ENCODE results near the gene DCLRE1A.
"Not testable (repeated sequence)": the region's sequence is repeated elsewhere in the genome, so short reads cannot be mapped to it uniquely, and the experiment has no call there.

The DCLRE1A gene

DNA sequence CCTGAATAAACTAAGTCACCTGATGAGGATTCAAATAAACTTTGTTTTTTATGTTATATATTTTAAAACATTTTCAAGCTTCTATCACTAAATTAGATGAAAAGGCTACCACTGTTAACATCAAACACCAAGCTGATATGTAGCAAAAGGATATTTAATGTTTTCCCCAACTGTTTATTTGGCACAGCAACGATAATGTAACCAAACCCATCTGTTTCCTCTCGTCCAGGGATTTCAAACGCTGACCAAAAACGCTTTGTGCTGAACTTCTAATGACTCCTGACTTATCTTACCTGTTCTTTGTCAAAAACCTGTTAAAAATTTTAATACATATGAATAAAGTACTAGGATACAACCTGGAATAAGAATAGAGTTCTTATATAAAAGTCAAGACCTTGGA, 30.5 kb downstream of the DCLRE1A start:
- H3K4me1 ChIP-seq, result no peaks in the 10 kb centered on the region
- H3K79me2 ChIP-seq, result no peaks in the 10 kb centered on the region
- no peak overlapping the region for H3K27ac ChIP-seq
- H3K9me3 ChIP-seq (ENCODE audit: control insufficient read depth, low read length), result no peaks in the 10 kb centered on the region
- TF ChIP-seq, protein P1, sequence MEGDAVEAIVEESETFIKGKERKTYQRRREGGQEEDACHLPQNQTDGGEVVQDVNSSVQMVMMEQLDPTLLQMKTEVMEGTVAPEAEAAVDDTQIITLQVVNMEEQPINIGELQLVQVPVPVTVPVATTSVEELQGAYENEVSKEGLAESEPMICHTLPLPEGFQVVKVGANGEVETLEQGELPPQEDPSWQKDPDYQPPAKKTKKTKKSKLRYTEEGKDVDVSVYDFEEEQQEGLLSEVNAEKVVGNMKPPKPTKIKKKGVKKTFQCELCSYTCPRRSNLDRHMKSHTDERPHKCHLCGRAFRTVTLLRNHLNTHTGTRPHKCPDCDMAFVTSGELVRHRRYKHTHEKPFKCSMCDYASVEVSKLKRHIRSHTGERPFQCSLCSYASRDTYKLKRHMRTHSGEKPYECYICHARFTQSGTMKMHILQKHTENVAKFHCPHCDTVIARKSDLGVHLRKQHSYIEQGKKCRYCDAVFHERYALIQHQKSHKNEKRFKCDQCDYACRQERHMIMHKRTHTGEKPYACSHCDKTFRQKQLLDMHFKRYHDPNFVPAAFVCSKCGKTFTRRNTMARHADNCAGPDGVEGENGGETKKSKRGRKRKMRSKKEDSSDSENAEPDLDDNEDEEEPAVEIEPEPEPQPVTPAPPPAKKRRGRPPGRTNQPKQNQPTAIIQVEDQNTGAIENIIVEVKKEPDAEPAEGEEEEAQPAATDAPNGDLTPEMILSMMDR (IDR thresholded peaks at IDR 0.05), result no peak
- no peak overlapping the region for H3K4me2 ChIP-seq (ENCODE audit: low read length)
- no peak overlapping the region for H3K9ac ChIP-seq
- no peak overlapping the region for H3K4me3 ChIP-seq (ENCODE audit: low read depth, low read length)
- H3K36me3 ChIP-seq (ENCODE audit: control insufficient read depth, insufficient read depth, low read length), result no peaks in the 10 kb centered on the region
- no peaks in the 10 kb centered on the region for H3K27me3 ChIP-seq (ENCODE audit: control insufficient read depth, insufficient read depth, low read length)
- H2AFZ ChIP-seq, result no peak overlapping the region

DNA sequence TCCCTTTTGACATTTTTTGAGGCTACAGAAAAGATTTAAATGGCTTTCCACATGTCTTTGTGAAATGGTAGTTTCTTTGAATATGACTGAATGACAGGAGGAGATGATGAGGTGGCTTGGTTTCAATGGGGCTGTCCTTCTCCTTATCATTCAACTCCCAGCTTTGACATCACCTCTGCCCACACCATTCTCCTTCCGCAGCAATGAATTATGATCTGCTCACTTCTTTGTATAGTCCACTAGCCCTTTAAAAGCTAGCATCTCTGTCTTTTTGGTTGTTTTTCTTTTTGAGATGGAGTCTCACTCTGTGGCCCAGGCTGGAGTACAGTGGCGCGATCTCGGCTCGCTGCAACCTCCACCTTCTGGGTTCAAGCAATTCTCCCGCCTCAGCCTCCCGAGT, 31.7 kb downstream of the DCLRE1A start:
- H3K9me3 ChIP-seq (ENCODE audit: control insufficient read depth, low read length), result no peaks in the 10 kb centered on the region

DNA sequence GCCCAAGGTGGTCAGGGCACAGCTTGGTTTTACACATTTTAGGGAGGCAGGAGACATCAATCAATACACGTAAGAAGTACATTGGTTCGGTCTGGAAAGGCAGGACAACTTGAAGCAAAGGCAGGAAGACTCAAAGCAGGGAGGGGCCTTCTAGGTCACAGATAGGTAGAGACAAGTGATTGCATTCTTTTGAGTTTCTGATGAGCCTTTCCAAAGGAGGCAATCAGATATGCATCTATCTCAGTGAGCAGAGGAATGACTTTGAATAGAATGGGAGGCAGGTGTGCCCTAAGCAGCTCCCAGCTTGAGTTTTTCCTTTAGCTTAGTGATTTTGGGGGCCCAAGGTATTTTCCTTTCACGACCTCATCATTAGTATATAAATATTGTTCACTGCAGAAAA, 32.6 kb downstream of the DCLRE1A start:
- not testable (repeated sequence) for H3K27me3 ChIP-seq (ENCODE audit: control insufficient read depth, insufficient read depth, low read length); H2AFZ ChIP-seq; H3K79me2 ChIP-seq; H3K4me2 ChIP-seq (ENCODE audit: low read length); H3K4me1 ChIP-seq; H3K4me3 ChIP-seq (ENCODE audit: low read depth, low read length); H3K27ac ChIP-seq; H3K9me3 ChIP-seq (ENCODE audit: control insufficient read depth, low read length); H3K36me3 ChIP-seq (ENCODE audit: control insufficient read depth, insufficient read depth, low read length); H3K9ac ChIP-seq

More for the DNA sequence above, 31.7 kb downstream of the DCLRE1A start:
- no peaks in the 10 kb centered on the region for H3K4me1 ChIP-seq
- no peak overlapping the region for H3K27ac ChIP-seq
- H3K27me3 ChIP-seq (ENCODE audit: control insufficient read depth, insufficient read depth, low read length), result no peaks in the 10 kb centered on the region
- no peaks in the 10 kb centered on the region for H3K36me3 ChIP-seq (ENCODE audit: control insufficient read depth, insufficient read depth, low read length)
- H3K9ac ChIP-seq, result no peak overlapping the region
- H2AFZ ChIP-seq, result no peak overlapping the region
- no peak overlapping the region for H3K4me3 ChIP-seq (ENCODE audit: low read depth, low read length)
- TF ChIP-seq, protein P1 (IDR thresholded peaks at IDR 0.05), result no peak
- no peaks in the 10 kb centered on the region for H3K79me2 ChIP-seq
- H3K4me2 ChIP-seq (ENCODE audit: low read length), result no peak overlapping the region

DNA sequence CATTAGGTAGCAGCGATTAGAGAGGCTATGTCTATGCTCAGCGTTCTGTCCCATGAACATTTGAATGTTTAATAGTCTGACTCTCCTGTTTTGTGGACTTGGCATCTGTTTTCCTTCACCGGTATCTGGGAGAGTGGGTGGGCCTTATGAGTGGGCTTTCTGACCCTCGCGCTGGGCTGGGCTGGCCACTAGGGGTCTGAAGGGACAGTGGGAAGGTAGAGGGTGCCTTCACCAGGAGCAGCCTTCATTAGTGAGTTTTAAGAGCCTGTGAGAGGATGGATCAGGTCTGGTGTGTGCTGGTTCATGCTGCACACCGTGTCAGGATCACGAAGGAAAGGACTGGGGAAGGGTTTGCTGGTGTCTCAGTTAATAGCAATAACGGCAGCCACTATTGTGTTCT, 33.4 kb downstream of the DCLRE1A start:
- no peak overlapping the region for H2AFZ ChIP-seq
- no peaks in the 10 kb centered on the region for H3K27me3 ChIP-seq (ENCODE audit: control insufficient read depth, insufficient read depth, low read length)
- H3K4me1 ChIP-seq, result no peaks in the 10 kb centered on the region
- TF ChIP-seq, protein P1 (IDR thresholded peaks at IDR 0.05), result no peak
- H3K9me3 ChIP-seq (ENCODE audit: control insufficient read depth, low read length), result no peaks in the 10 kb centered on the region
- H3K4me2 ChIP-seq (ENCODE audit: low read length), result no peak overlapping the region
- H3K27ac ChIP-seq, result no peak overlapping the region
- no peaks in the 10 kb centered on the region for H3K36me3 ChIP-seq (ENCODE audit: control insufficient read depth, insufficient read depth, low read length)
- no peak overlapping the region for H3K9ac ChIP-seq
- H3K4me3 ChIP-seq (ENCODE audit: low read depth, low read length), result no peak overlapping the region
- H3K79me2 ChIP-seq, result no peaks in the 10 kb centered on the region

DNA sequence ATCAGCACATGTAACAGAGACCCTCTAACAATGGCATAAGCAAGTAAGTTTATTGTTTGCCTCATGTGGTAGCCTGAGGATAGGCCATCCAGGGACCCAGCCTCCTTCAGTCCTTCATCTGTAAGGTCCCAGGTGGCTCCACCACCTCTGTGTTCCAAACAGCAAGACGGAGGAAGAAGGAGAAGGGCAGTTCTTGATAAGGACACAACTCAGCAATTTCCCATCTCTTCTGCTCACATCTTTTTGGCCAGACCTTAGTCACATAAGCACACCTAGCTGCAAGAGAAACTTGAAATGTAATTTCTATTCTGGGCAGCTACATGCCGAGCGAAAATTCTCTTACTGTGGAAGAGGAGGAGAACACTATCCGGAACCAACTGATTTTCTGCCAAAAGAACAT, 33.9 kb downstream of the DCLRE1A start:
- no peak overlapping the region for H3K4me3 ChIP-seq (ENCODE audit: low read depth, low read length)
- no peak overlapping the region for H3K27ac ChIP-seq
- no peaks in the 10 kb centered on the region for H3K27me3 ChIP-seq (ENCODE audit: control insufficient read depth, insufficient read depth, low read length)

DNA sequence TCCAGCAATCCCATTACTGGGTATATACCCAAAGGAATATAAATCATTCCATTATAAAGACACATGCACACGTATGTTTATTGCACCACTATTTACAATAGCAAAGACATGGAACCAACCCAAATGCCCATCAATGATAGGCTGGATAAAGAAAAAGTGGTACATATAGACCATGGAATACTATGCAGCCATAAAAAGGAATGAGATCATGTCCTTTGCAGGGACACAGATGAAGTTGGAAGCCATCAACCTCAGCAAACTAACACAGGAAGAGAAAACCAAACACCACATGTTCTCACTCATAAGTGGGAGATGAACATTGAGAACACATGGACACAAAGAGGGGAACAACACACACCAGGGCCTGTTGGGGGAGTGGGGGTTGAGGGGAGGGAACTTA, 39.2 kb downstream of the DCLRE1A start:
- not testable (repeated sequence) for H3K4me1 ChIP-seq; H3K4me3 ChIP-seq (ENCODE audit: low read depth, low read length); H2AFZ ChIP-seq; H3K79me2 ChIP-seq; H3K4me2 ChIP-seq (ENCODE audit: low read length); H3K27ac ChIP-seq; H3K36me3 ChIP-seq (ENCODE audit: control insufficient read depth, insufficient read depth, low read length); H3K27me3 ChIP-seq (ENCODE audit: control insufficient read depth, insufficient read depth, low read length); H3K9me3 ChIP-seq (ENCODE audit: control insufficient read depth, low read length); H3K9ac ChIP-seq

More for the DNA sequence above, 33.9 kb downstream of the DCLRE1A start:
- TF ChIP-seq, protein P1 (IDR thresholded peaks at IDR 0.05), result no peak
- Histone ChIP-seq H3K4me1 (no peaks in the 10 kb centered on the region), H3K36me3 (ENCODE audit: control insufficient read depth, insufficient read depth, low read length) (no peaks in the 10 kb centered on the region), H3K79me2 (no peaks in the 10 kb centered on the region), H2AFZ (no peak overlapping the region), H3K4me2 (ENCODE audit: low read length) (no peak overlapping the region), H3K9me3 (ENCODE audit: control insufficient read depth, low read length) (no peaks in the 10 kb centered on the region), H3K9ac (no peak overlapping the region)

All from parathyroid adenoma (tissue), 2 donors.